IPS-11a (cell line): ENCODE measurements around the gene MAP3K13.

ENCODE experiments used
- H3K4me3 ChIP-seq: one replicate; pipeline ENCODE4 v1.5.1; 2013; ENCODE audit warnings: low read depth, low read length, control low read depth

The MAP3K13 gene, protein sequence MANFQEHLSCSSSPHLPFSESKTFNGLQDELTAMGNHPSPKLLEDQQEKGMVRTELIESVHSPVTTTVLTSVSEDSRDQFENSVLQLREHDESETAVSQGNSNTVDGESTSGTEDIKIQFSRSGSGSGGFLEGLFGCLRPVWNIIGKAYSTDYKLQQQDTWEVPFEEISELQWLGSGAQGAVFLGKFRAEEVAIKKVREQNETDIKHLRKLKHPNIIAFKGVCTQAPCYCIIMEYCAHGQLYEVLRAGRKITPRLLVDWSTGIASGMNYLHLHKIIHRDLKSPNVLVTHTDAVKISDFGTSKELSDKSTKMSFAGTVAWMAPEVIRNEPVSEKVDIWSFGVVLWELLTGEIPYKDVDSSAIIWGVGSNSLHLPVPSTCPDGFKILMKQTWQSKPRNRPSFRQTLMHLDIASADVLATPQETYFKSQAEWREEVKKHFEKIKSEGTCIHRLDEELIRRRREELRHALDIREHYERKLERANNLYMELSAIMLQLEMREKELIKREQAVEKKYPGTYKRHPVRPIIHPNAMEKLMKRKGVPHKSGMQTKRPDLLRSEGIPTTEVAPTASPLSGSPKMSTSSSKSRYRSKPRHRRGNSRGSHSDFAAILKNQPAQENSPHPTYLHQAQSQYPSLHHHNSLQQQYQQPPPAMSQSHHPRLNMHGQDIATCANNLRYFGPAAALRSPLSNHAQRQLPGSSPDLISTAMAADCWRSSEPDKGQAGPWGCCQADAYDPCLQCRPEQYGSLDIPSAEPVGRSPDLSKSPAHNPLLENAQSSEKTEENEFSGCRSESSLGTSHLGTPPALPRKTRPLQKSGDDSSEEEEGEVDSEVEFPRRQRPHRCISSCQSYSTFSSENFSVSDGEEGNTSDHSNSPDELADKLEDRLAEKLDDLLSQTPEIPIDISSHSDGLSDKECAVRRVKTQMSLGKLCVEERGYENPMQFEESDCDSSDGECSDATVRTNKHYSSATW

DNA sequence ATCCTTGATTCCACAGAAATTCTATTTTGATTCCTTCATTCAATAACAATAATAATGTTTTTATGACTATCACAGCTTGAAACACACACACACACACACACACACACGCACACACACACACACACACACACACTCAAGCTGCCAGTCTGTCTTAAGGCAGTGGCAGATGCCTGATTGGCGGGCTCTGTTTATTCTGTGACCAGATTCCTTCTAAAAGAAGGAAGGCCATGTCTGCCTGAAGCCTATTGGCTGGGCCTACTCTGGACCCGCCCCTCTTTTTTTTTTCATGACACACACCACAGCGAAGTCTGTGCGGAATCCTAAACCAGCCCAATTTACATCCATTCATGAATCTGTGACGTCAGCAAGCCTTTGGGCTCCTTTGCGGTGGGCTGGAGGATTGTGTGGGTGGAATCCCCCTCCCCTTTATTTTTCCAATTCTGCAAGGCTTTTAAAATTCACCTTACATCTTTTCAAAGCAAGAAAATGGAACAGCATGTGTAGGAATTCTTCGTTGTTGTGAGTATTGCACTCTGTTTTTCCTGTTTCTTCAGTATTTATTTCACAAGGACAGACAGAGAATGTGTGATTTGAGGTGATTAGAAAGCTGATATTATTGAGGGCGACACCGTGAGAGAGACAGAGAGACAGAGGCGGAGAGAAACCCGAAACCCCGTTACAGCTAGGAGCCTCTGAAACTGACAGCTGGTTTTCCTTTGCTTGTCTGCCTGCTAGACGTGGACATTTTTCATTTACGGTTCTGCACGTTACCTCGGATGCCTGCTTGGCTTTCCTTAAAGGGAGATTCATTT lies at the start of gene MAP3K13:
MAP3K13 (plus strand) TSS at position 287 of the 812 bp plus-strand sequence. CDS start 65,446 bp downstream, outside the sequence.
- peak within 1 kb of the TSS; percentile 21 for H3K4me3 ChIP-seq

DNA sequence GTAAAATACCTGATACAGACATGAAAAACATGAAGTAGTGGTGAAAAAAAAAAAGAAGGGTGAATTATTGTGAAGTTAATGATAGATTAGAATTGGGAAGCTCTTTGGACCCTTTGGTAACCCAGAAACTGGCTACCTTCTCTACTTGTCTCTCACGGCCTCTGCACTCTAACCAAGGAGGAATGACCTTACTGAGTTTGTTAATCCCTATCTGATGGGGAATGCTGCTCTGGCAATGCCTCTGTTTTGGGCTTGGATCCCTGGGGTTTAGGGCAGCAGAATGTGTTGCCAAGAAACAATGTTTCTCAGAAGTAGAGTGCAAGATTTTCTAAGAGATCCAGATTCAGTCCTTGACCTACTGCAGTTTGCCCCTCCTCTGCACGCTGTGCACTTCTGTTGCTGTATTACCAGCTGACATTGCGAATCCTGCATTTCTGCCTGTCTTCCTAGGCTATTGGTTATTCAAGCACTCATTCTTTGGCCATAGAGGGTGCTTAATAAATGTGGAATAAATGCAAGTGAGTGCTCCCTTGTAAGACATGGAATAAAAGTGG lies 49.2 kb upstream of the MAP3K13 start:
- H3K4me3 ChIP-seq, result no peak overlapping the region

DNA sequence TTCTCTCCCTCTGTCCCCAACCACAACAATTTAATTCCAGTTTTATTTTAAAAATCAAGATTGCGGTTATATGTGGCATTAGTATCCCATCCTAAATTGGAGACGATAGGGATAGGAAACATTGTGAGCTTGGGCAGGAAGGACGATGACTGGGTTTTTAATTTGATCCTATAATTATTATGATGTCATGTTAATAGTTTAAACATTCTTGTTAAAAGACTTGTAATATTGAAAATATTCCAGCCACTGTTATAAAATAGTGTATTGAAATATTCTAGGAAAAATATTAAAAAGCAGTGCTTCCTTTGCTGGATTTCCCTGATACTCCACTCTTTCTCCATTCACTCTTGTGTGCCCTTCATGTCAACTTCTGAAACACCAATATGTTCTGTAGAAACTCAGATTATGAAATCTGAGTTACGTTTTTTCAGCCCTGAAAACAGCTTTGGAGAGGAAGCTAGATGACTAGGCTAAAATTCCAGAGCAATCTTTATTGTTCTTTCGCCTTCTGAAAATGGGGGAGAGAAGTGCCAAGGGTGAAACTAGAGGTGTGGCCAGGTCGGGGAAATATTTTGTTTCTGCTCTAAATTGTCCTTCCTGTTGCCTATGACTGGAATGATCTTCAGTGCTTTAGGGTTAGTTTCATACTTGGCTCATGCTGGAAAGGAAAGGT lies 46.1 kb upstream of the MAP3K13 start:
- H3K4me3 ChIP-seq, result no peak overlapping the region

DNA sequence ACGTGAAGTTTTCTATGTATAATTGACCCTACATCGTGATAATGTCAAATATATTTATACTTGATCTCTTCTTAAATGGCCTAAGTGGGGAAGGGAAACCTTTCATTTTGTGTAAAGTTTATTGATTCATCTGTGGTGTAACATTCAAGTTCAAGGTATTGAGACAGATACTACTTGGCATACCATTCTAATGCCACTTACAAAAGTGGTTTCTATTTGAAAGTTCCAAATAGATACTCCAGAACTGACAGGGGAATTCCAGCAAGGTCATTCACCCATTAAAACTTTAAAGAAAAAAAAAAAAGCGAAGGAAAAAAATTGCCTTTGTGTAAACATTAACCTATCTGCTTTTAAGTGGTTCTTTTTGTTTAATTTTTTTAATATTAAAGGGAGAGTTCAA lies 45.3 kb upstream of the MAP3K13 start:
- no peak overlapping the region for H3K4me3 ChIP-seq

DNA sequence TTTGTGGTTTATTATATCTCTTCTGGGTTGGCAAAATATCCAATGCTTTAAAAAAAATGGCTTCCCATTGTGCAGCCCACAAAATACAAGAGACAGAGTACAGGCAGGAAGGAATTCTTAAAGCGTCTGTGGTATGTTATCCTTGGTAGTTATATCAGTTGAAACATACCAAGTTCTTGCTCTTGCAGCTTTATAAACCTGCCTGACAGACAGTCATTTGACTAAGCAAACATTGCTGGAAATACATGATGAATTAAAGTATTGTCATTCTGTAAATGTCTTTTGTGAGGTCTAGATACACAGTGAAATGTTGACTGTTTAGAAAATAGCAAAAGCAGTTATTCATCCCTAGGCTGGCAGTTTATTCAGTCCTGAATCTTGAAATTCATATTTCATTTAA lies 44.8 kb upstream of the MAP3K13 start:
- no peak overlapping the region for H3K4me3 ChIP-seq

DNA sequence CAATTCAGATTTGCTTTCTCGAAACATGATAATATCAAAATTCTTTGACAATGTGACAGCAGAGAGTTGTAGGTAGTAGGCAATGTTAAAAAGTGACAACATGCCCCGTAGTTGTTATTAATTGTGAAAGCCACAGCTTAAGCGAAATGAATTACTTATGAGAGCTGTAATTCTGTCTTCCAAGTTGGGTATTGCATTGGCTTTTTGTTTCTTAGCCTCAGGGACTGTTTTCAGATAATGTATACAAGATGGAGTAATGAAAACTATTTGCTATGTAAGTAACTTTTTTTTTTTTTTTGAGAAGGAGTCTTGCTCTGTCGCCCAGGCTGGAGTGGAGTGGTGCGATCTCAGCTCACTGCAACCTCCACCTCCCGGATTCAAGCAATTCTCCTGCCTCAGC lies 43.1 kb upstream of the MAP3K13 start:
- H3K4me3 ChIP-seq, result no peak overlapping the region

DNA sequence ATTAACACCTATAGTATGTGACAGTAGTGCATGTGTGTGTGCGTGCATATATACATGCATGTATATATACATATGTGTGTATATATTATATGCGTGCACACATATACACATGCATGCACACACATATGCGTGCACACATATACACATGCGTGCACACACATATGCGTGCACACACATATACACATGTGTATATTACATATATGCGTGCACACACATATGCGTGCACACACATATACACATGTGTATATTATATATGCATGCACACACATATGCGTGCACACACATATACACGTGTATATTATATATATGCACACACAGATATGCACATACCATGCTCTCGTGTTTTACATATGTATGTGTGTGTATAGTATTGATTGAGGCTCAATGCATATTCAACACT lies 42.0 kb upstream of the MAP3K13 start:
- no peak overlapping the region for H3K4me3 ChIP-seq

DNA sequence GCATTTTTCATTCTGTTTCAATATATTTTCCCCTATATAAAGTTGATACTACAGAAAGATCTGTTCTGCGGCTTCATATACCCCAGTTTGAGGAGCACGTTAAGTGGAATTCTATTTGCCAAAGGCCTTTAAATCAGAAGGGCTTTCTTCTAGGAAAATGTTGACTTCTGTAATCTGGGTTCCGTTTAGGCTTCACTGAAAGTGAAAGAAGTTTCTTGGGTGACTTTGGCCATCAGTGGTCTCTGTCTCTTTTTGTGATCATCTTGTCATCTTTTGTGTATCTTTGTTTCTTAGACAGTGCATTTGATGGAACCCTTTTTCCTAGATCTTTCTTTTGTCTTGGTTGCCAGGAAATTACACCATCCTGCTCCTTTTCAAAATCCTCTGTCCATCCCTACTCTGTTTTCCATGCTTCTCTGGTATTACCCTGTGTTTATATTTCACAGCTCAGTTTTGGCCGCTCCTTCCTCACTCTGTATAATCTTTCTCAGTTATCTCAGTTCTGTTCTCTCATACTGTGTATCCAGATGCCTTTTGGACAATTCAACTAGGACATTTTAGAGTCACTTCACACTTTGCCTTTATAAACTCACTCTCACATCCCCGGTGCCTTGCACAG lies 40.7 kb upstream of the MAP3K13 start:
- no peak overlapping the region for H3K4me3 ChIP-seq

DNA sequence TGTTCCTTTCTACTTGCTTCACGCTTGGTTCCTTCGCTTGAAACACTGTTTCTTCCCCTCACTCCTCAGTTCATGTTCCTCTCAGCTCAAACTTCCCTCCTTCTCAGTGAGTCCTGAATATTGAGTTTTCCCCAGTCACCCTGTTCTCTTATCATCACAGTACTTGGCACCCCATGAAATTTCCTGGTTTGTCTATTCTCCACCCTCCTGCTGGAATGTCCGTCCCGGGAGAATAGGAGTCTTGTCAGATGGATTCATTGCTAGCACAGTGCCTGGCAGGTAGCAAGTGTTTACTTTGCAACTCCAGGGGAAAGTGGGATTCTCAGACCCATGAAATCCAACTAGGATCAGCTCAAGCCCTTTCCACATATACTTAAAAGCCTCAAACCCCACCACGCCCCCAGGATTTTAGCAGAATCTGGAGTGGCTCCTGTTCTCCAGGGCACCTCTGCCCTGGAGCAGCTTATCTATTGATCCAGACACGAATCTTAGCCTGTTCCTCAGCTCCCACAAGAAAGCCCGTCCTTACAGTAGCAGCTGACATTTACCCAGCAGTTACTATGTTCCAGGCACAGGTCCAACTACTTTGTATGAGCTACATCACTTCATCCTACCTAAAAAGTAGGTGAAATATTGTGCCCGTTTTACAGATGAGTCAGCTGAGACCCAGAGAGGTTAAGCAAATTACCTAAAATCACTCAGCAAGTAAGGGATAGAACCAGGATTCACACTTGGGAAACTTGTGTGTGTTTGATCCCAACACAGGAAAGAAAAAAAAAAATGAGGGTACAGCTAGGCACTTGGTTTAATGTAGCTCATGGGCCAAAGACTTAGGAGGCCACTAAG lies 36.8 kb upstream of the MAP3K13 start:
- no peak overlapping the region for H3K4me3 ChIP-seq

DNA sequence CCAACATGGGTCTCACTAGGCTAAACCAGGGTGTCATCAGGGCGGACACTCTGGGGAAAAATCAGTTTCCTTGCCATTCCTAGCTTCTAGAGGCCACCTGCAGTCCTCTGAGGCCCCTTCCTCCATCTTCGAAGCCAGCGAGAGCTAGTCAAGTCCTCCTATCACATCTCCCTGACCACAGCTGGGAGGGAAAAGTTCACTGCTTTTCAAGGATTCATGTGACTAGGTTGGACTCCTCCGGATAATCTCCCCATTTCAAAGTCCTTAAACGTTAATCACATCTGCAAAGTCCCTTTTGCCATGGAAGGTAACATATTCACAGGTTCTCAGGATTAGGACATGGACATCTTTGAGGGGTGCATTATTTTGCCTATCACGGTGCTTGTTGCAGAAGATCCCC lies 35.9 kb upstream of the MAP3K13 start:
- H3K4me3 ChIP-seq, result no peak overlapping the region

DNA sequence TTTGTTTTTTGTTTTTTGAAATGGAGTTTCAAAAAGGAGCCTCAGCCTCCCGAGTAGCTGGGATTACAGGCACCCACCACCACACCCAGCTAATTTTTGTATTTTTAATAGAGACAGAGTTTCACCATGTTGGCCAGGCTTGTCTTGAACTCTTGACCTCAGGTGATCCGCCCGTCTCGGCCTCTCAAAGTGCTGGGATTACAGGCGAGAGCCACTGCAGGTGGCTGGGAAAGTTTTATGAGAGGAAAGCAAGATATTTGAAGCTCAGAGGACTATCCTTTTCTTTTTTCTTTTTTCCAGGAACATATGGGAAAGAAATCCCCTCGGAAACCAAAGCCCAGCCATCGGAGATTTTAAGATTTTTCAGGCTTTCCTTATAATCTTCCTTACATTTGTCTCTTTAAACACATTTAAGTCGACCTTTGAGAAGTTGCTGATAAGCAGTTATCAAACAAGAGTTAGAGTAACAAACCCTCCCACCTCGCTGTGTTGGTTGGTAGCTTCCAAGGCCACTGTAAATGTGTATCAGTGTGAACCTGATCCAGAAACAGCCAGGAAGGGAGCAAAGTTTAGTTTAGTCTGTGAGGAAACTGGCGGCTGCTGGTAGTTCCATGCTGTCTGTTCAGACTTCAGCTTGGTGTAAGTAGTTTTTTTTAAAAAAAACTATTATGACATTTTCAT lies 34.5 kb upstream of the MAP3K13 start:
- H3K4me3 ChIP-seq, result no peak overlapping the region

DNA sequence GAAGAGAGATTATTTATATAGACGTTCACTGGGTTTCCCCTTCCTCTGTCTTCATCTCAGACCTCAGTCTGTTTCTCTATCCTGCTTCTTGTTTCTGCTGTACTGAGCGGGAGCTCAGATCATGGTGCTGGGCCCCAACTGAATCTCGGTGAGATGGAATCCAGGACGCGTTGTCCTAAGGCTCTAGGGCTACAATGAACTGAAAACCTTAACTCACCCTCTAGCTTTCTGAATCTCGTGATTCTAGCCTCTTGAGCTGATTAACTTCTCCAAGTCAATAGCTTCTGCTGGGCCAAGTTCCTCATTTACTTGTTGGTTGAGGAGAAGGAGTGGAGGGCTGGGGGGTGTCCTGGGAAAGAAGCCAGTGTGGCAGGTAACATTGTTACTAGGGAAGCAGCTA lies 32.7 kb upstream of the MAP3K13 start:
- H3K4me3 ChIP-seq, result no peak overlapping the region

DNA sequence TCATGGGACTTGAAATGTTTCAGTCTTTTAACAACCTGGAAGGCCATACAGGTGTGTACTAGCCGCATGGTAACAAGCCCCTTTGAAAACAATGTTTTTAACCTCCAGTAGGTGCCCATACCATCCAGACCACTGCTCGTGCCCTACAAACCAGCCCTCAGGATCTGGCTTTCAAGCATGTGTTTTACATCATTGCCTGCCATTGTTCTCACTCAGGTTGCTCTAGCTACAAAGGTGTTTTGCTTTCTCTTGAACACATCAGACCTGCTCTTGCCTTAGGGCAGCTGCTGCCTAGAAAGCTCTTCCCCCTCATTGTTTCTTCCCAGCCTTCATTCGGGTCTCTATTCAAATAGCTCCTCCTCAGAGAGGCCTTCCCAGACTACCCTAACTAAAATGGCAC lies 32.3 kb upstream of the MAP3K13 start:
- H3K4me3 ChIP-seq, result no peak overlapping the region

DNA sequence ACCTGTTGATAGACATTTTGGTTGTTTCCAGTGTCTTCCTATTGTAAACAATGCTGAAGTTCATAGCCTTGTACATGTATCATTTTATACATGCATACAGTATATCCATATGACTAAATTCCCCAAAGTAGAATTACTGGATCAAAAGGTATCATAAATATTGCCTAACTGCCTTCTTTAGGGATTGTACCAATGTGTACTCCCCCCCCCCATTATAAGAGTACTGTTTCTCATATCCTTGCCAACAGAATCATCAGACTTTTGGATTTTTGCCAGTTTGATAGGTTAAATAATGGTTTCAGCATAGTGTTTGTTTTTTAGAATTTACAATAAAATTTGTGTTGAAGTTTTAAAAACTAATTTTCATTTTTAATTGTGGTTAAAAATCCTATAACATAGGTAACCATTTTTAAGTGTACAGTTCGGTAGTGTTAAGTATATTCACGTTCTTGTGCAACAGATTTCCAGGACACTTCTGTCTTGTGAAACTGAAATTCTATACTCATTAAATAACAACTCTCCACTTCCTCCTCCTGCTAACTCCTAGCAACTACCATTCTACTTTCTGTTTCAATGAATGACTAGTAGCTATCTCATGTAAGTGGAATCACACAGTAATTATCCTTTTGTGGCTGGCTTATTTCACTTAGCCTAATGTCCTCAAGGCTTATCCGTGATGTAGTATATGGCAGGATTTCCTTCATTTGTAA lies 30.8 kb upstream of the MAP3K13 start:
- no peak overlapping the region for H3K4me3 ChIP-seq

DNA sequence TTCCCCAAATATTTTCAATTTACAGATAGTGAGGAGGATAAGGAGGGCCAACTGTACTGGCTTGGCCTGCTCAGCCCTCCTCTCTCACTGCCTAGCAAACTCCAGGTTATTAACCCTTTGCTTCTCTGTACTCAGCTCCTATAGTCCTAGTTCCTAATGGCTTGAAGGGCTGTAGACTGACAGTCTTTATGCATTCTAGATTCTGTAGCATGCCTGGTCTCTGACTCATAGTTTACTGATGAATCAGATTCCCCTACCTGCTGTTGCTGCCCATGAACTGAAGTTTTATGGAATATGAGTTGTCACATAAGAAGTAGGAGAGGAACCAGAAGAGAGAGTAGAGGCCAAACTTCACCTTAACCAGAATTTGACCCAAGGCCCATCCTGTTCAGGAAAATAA lies 27.1 kb upstream of the MAP3K13 start:
- H3K4me3 ChIP-seq, result no peak overlapping the region

DNA sequence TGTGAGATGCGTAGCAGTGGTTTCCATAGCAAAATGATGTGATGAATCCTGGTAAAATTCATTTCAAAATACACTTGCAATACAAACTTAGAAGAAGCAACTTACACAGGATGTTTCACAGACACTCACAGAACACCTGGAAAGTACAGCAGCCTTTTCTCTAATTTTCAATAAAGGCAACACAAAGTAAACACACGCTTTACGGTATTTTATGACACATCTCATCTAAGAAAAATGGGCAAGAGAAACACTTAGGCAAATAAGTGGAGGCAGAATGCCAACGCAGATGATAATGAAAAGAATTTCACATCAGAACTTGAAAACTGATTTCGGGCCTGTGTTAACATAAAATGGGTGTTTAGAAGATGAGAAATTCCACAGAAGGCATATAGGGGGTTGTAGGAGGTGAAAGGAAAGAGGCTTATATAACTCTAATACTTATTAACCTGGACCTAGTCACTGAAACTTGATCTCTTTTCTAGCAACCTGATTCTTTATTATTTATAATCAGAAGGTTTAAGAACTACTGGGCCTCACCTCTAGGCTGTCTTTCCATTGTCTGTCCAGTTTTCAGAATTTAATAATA lies 25.6 kb upstream of the MAP3K13 start:
- no peak overlapping the region for H3K4me3 ChIP-seq

DNA sequence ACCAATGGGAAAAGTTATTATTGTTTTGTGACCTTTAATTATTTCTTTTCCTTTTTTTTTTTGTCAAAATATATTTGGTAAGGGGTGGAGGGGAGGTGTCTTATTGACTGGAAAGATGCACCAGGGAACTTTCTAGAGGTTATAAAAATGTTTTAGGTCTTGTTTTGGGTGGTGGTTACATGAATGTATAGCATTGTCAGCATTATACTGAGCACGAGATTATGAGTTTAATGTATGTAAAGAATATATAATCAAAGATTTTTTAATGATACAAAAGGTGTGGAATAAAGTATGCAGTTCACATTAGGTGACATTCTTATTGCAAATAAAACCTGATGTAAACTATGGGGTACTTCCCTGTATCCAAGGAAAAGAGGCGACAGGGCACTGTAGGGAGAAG lies 23.0 kb upstream of the MAP3K13 start:
- no peak overlapping the region for H3K4me3 ChIP-seq
